ENCODE data around the gene THG1L. TPM values are rescaled to one million over a fixed set of nuclear protein-coding genes. Genes with fewer than 3 reads are reported as not detected.
A peak's percentile ranks its signal among the peaks of the same experiment; 100 is the strongest.

Gene THG1L
- total and polyA plus RNA-seq, 2 of the 13 experiments (the other 11 are each of a cell fraction or from before 2014, with no cell fraction given): 16.6 to 17.2 TPM

DNA sequence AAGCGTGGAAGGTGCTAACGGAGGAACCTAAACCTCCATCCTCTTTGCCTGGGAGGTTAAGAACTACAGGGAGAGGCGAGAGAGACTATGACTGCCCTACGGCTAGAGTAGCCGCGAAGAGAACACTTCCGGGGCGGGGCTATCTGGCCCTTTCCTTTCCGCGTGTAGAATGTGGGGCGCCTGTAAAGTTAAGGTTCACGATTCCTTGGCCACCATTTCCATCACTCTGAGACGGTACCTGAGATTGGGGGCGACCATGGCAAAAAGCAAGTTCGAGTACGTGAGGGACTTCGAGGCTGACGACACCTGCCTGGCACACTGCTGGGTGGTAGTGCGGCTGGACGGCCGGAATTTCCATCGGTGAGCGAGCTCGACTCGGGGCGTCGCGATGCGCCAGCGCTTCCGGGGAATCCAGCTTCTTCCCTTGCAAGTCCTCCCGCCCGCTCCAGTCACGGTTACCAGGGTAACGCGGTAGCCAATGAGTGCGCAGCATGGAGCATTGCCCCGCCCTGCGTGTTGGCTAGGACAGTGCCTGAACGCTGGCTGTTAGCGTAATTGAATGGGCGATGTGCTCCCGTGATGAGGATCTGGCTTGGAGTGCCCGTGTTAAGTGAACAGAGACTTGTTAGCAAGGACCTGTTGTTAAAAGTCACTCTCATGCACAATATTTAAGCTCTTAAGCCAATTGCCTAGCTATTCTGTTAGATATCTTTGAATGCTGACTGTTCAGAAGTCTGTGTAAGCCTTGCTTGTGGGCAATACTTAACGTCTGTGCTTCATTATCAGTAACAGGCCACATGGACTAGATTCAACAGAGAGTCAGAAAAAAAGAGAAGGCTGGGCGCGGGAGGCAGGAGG lies at the start of gene THG1L (continued):
- TF ChIP-seq, protein P1, sequence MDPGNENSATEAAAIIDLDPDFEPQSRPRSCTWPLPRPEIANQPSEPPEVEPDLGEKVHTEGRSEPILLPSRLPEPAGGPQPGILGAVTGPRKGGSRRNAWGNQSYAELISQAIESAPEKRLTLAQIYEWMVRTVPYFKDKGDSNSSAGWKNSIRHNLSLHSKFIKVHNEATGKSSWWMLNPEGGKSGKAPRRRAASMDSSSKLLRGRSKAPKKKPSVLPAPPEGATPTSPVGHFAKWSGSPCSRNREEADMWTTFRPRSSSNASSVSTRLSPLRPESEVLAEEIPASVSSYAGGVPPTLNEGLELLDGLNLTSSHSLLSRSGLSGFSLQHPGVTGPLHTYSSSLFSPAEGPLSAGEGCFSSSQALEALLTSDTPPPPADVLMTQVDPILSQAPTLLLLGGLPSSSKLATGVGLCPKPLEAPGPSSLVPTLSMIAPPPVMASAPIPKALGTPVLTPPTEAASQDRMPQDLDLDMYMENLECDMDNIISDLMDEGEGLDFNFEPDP (CRISPR knock-in tag; conservative IDR thresholded peaks at IDR 0.05): no peak
- no peak for TF ChIP-seq SIX4 (CRISPR knock-in tag; IDR thresholded peaks at IDR 0.05)
- TF ChIP-seq SAFB2 (CRISPR knock-in tag; IDR thresholded peaks at IDR 0.05; ENCODE audit: borderline replicate concordance, low read depth): no peak
- TF ChIP-seq PHF8 (CRISPR knock-in tag; IDR thresholded peaks at IDR 0.05): peak; percentile 90
- TF ChIP-seq, protein P2, sequence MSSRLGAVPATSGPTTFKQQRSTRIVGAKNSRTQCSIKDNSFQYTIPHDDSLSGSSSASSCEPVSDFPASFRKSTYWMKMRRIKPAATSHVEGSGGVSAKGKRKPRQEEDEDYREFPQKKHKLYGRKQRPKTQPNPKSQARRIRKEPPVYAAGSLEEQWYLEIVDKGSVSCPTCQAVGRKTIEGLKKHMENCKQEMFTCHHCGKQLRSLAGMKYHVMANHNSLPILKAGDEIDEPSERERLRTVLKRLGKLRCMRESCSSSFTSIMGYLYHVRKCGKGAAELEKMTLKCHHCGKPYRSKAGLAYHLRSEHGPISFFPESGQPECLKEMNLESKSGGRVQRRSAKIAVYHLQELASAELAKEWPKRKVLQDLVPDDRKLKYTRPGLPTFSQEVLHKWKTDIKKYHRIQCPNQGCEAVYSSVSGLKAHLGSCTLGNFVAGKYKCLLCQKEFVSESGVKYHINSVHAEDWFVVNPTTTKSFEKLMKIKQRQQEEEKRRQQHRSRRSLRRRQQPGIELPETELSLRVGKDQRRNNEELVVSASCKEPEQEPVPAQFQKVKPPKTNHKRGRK (CRISPR knock-in tag; IDR thresholded peaks at IDR 0.05): peak; percentile 84; the same call in 1 of the 2 replicates
- TF ChIP-seq, protein P3, sequence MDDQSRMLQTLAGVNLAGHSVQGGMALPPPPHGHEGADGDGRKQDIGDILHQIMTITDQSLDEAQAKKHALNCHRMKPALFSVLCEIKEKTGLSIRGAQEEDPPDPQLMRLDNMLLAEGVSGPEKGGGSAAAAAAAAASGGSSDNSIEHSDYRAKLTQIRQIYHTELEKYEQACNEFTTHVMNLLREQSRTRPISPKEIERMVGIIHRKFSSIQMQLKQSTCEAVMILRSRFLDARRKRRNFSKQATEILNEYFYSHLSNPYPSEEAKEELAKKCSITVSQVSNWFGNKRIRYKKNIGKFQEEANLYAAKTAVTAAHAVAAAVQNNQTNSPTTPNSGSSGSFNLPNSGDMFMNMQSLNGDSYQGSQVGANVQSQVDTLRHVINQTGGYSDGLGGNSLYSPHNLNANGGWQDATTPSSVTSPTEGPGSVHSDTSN (CRISPR knock-in tag; IDR thresholded peaks at IDR 0.05; ENCODE audit: borderline replicate concordance): no peak
- TF ChIP-seq HNRNPL (IDR thresholded peaks at IDR 0.05; ENCODE audit: low read depth, low read length): 0 out of 2 replicates have a peak, but pooled peaks have one; percentile 32
- no peak for TF ChIP-seq MTA1 (CRISPR knock-in tag; IDR thresholded peaks at IDR 0.05; ENCODE audit: borderline replicate concordance)
- TF ChIP-seq ZNF83 (CRISPR knock-in tag; IDR thresholded peaks at IDR 0.05; ENCODE audit: borderline replicate concordance): peak; percentile 81; the same call in 1 of the 2 replicates
- TF ChIP-seq, protein P4, sequence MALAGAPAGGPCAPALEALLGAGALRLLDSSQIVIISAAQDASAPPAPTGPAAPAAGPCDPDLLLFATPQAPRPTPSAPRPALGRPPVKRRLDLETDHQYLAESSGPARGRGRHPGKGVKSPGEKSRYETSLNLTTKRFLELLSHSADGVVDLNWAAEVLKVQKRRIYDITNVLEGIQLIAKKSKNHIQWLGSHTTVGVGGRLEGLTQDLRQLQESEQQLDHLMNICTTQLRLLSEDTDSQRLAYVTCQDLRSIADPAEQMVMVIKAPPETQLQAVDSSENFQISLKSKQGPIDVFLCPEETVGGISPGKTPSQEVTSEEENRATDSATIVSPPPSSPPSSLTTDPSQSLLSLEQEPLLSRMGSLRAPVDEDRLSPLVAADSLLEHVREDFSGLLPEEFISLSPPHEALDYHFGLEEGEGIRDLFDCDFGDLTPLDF (CRISPR knock-in tag; IDR thresholded peaks at IDR 0.05): peak; percentile 57; the same call in 1 of the 2 replicates
- TF ChIP-seq ZBTB7B (CRISPR knock-in tag; IDR thresholded peaks at IDR 0.05): peak; percentile 24; the same call in 1 of the 2 replicates
- TF ChIP-seq POLR2G (IDR thresholded peaks at IDR 0.05; ENCODE audit: low read depth, low read length): peak; percentile 92
- TF ChIP-seq SMYD3 (CRISPR knock-in tag; IDR thresholded peaks at IDR 0.05): 0 out of 2 replicates have a peak, but pooled peaks have one; percentile 73
- TF ChIP-seq, protein P5, sequence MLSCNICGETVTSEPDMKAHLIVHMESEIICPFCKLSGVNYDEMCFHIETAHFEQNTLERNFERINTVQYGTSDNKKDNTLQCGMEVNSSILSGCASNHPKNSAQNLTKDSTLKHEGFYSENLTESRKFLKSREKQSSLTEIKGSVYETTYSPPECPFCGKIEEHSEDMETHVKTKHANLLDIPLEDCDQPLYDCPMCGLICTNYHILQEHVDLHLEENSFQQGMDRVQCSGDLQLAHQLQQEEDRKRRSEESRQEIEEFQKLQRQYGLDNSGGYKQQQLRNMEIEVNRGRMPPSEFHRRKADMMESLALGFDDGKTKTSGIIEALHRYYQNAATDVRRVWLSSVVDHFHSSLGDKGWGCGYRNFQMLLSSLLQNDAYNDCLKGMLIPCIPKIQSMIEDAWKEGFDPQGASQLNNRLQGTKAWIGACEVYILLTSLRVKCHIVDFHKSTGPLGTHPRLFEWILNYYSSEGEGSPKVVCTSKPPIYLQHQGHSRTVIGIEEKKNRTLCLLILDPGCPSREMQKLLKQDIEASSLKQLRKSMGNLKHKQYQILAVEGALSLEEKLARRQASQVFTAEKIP (CRISPR knock-in tag; IDR thresholded peaks at IDR 0.05; ENCODE audit: borderline replicate concordance): no peak
- no peak; the same call in 1 of the 2 replicates for TF ChIP-seq CCDC6 (CRISPR knock-in tag; IDR thresholded peaks at IDR 0.05)
- TF ChIP-seq NCOA1 (CRISPR knock-in tag; IDR thresholded peaks at IDR 0.05): no peak
- no peak for TF ChIP-seq HDAC6 (IDR thresholded peaks at IDR 0.05; ENCODE audit: low read depth, low read length)
- peak; percentile 85 for TF ChIP-seq SP4 (CRISPR knock-in tag; IDR thresholded peaks at IDR 0.05)
- TF ChIP-seq ZNF274 (CRISPR knock-in tag; IDR thresholded peaks at IDR 0.05): peak; percentile 94
- peak; percentile 79; the same call in 1 of the 2 replicates for TF ChIP-seq KLF12 (CRISPR knock-in tag; IDR thresholded peaks at IDR 0.05; ENCODE audit: borderline replicate concordance)
- peak; percentile 64; the same call in 1 of the 2 replicates for TF ChIP-seq NFE2L1 (CRISPR knock-in tag; IDR thresholded peaks at IDR 0.05; ENCODE audit: borderline replicate concordance)
- peak; percentile 81 for TF ChIP-seq RFX3 (CRISPR knock-in tag; IDR thresholded peaks at IDR 0.05)

All from HepG2 (cell line).